Glomerular endothelial cell (primary cell): ENCODE data around the gene PPFIA2. TPM values are rescaled to one million over a fixed set of nuclear protein-coding genes. Genes with fewer than 3 reads are reported as not detected.

ENCODE experiments used
- DNase-seq: peaks from one replicate; pipeline ENCODE4 v3.0.0-alpha.2; 2011; ENCODE audit warnings: low read depth, low spot score; ENCODE audit errors: extremely low read depth
- total RNA-seq: library from RNA; depleted of rRNA; stranded (reverse); fragments of >200 nt; gene quantifications from 2 replicates; pipeline ENCODE4 v1.2.3, GENCODE V29; 2015

The PPFIA2 gene
- total RNA-seq, result not detected in 2 replicates

DNA sequence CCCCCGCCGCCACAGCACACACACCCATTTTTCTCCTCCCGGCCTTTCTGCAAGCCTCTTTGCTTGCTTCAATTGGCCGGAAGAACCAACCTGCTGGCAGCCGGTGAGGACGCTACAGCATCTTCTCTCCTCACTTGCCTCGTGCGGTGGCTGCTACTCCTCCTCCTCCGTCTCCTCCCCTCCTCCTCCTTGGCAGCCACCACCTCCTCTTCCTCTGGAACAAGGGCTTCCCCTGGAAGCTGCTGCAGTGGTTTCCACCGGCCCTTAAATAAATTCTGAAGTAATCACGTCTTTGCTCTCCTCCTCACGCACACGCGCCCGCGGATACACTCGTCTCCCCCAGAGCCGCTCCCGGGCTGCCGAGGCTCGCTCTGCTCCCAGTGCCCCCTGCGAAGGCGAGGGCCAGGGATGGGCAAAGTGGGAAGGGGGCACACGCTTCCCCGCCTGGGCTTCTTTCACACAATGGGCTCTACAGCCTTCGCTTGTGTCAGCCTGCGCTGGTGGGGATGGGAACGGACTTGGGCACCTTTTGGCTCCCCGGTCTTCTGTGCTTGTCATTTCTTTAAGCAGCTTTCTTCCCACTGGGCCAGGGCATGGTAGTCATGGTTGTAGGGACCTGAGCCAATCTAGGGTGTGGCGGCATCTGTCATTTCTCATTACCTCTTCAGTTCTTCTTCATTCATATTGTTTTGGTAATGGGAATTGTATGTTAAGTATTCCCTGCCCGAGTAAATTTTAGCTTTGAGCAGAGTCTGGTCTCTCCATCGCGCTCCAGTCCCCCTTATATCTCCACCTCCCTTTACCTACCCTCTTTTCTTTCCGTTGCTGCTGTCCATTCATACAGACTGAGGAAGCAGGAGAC is at the start of gene PPFIA2:
PPFIA2 (minus strand) TSS at position 161 of the 862 bp plus-strand sequence.
- DNase-seq, result no peak

DNA sequence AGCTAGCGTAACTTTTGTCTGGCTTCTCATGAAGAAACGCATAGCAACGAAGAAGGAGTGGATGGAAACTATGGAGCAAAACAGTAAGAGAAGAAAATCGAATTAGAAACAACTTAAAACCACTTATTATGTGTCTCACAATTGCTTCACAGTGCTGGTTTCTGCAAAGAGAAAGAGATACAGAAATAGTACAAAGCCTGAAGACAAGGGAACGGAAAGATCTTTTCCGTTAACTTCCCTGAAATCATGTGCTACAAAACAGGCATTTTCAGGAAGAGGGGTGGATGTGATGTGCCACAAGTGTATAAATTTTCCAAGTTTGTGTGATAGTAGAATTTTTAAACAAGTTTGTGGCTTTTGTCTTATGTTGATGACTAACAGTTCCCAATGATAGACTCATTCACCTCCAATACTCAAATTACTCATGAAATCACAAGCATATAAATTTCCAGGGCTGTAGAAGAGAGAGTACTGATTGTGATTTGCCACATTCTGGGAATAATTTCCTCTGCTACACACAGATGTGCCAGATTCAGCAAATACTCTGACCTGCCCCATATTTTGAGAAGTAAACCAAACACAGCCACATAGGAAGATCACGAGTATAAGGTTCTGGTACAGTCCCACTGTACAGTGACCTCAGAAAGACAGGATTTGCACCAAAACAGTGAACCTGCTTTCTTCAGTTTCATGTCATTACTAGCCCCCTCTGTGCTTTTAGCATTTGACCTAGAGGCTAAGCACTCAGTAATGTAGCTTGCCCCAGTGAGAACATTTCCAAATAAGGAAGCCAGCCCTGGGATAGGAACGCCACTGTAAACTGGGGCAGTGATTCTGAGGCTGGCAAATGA is 41.4 kb upstream of the PPFIA2 start:
- DNase-seq, result no peak

DNA sequence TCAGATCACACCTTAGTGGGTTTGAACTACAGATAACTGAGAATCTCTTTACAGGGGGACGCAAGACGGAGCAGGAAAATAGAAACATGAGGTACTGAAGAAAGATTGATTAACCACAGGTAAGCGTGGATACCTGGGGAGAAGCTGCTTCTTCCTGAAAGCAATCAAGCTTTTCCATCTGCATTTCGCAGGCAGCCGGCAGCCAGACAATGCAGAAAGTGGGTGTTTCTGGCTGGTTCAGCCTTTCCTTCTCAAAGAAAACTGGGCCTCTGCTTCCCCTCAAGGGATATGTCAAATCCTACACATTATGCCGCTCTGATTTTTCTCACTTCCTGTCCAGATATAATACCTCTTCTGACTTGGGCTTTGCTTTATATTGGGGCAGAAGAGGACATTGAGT is 39.1 kb upstream of the PPFIA2 start:
- DNase-seq, result no peak

DNA sequence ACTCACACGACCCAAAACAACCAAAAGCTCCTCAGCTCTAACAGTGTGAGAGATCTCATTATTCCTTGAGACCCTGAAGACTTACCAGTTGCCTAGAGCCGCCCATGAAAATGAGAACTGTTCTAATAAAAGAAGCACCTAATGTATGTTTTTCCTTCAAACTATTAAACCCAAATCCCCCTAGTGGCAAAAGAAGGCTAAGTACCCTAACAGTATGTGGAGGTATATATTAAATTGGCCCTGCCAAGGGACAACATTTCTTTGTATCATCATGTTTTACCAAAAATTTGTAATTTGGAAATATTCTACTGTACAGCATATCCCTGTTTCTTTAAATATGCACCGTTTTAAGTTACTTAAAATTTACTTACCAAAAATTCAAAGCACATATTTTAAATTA is 38.0 kb upstream of the PPFIA2 start:
- DNase-seq, result no peak

DNA sequence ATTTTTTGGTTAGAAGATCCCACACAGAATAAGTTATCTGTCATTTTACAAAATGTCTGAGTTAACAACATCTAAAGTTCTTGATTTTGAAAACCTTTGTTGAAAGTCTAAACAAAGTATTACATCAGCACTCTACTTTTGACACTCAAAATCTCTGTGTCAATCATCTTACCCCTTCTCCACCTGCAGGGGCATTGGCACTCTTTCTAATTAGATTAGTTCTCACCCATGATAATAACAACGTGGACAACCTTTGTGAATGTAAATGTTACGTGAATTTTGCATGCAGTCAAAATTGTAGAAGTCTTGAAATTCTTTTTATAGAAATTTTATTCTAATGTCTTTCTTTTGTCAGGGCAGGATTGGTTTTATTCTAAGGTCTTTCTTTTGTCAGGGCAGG is 33.5 kb upstream of the PPFIA2 start:
- DNase-seq, result no peak

DNA sequence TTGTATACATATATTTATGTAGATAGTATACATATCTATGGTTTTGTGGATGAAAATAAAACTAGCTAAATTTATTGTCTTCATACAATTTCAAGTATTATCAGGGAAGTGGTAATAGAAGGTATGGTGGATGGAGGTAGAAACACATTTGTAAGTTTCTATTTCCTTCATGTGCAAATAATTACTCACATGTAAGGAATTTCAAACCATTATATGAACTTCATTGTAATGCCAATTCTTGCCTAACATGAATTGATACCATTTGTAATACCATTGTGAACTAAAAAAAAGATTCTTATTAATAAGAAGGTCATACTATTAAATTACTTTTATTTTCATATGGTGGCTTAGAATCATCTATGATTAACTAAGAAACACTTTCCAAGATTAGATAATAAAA is 20.1 kb upstream of the PPFIA2 start:
- no peak for DNase-seq

DNA sequence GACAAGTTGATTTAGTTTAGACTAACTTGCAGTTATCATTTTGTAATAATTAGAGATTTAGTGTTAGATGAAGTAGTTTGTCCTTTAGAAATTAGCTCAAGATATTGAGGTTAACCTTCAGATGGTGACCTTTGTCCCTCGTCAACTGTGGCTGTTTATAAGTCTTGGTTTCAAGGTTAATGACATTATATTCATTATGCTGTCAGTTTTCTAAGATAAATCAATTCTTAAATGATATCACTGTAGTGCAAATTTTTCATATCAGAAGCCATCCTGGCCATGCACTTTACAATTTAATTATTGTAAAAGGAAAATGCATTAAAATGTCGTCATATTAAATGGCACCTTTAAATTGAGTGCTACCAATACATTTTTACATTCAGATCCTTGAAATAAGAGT is 19.6 kb upstream of the PPFIA2 start:
- no peak for DNase-seq

DNA sequence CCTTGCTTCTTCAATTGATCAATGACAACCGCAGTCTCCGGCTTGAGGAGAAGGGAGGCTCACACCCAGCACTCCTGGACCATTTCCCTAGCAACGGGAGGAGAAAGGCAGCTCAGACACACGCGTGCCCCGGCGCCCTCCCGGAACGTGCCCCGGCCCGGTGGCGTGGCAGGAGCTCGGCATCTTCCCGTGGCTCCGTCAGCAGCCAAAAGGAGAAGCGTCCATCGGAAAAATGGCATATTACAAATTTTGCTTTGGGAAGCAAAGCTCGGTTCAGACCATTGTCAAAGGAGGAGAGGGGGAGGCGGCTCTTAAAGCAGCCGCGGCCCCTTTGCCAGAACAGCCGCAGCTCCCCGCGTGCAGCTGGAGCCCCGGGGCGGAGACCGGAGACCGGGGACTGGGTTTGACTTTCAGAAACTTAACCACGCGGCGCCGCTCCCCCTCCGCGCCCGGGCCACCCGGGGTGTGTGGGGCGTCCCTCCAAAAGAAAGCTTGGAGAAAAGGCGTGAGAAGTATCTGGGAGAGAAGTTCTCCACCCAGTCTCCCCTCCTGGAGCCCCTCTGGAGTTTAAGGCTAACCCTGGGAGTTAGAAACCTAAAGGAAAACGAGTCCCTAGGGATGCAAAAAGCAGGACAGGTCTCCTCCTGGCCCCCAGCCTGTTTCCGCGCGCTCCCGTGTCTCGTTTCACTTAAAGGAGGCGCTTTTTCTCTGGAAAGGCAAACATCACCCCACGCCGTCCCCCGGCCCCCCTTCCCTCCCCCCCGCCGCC is 545 bp downstream of the PPFIA2 start:
- DNase-seq, result no peak

DNA sequence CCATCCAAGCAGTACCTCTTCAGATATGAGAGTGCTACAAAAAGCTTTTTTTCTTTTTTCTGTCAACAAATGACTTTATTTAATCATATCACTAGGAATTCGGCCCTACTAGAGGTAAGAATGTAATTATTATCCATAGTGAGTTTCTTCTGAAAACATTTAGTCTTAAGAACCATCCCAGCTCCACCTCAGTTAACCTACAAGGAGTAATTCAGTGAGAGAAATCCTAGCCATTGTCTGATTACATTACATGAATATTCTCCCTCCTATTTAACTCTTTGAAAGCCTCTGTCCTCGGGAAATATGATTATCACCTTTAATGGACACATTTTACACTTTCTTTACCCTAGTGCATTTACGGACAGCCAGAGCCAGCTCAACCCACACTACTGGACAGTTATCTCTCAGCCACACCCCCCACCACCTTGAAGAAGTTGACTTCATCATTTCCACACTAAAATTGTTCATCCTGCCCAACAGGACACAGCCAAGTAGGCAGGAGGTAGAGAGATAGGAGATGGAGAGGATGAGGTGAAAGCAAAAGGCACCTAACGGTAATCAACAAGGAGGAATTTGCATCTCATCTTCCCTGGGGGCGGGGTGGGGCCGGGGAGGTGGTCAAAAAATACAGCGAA is 1.3 kb downstream of the PPFIA2 start:
- no peak for DNase-seq

DNA sequence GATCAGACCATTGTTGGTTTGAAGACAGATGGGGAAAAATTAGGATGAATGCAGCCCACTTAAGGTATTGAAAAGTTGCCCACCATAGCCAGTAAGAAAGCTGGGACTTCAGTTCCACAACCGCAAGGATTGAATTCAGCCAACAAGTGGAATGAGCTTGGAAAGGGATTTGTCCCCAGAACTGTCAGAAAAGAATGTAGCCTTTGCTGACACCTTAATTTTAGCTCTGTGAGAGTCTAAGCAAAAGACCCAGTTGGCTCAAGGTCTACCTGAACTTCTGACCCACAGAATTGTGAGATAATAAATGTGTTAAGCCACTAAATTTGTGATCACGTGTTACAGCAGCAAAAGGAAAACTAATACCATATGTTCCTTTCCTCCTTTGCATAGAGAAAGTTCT is 29.4 kb downstream of the PPFIA2 start:
- no peak for DNase-seq

DNA sequence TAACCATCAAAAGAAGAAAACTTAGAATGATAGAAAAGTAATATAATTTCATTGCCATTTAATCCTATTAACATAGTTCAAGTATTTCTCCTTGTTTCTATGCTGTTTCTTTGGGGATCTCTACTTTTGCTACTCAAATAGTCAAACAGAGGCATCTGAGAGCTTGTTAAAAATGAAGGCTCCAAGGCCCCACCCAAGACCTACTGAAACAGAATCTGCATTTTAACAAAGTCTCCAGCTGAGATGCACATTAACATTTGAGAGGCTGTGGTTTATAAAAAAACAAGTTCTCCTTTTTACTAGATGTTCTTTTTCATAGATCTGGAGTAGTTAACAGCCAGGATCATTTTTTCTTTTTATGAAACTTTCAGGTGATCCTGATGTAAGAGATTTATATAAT is 31.8 kb downstream of the PPFIA2 start:
- no peak for DNase-seq

DNA sequence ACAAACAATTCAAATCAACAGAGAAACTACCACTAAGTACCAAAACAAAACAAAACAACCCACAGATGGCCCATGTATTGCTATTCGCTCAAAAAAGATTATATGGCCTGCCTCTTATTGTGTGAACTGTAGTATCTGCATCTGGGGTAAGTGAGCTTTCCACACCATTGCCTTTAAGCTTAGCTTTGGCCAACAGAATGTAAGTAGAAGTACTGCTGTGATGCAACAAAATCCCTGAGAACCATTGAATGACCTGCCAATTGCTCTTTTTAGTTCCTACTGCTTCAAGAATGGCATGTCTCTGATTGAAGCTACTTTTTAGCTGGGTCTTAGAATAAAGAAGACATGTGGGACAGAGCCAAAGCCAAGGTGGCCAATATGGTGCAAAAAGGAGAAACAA is 32.5 kb downstream of the PPFIA2 start:
- no peak for DNase-seq

DNA sequence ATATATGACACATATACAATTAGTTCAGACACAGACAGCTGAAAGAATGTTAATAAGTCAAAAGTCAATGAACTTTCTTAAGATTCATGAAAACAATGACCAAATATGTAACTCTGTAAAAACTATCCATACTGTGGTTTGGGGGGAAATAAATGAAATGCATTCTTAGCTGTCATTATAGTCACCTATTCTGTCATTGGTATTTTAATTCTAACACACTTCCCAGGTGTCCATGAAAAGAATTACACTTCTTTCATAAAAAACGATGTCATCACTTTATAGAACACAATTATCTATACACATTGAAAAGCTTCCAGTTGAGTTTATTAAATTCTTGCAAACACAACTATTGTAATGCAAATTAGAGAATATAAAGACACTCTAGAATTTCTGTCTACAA is 35.8 kb downstream of the PPFIA2 start:
- DNase-seq, result no peak

DNA sequence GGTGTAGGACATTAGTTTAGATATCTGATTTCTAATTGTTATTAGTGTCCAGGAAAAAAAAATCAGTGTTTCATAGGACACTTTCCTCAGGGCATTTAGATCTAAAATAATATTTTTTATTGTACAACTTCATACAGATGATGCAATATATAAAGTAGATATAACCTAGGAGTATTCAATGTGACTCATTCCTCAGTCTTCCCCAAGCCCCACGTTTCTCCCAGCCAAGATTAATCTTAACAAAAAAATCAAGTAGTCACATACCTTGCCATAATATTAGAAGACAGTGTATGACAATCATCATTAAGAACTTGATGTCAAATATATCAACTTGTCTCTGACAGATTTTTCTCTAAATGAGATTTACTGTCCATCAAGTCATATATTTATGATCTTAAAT is 37.1 kb downstream of the PPFIA2 start:
- DNase-seq, result no peak

DNA sequence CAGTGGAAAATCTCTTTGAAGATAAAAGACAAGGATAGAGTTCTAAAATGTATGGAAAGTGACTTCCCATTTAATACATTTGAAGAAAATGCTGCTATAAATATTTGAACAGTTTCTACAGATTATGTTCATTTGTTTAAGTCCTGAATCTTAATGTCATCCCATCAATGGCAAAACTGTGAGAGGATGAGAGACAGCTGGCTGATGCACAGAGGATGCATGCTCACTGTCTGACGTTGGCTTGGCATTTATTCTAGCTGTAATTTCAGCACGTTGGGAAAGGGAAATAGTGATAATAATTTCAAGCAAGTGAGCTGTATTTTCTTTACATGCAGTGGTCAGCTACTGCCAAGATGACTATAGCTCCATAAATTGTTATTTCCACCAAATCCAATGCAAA is 40.5 kb downstream of the PPFIA2 start:
- DNase-seq, result no peak

DNA sequence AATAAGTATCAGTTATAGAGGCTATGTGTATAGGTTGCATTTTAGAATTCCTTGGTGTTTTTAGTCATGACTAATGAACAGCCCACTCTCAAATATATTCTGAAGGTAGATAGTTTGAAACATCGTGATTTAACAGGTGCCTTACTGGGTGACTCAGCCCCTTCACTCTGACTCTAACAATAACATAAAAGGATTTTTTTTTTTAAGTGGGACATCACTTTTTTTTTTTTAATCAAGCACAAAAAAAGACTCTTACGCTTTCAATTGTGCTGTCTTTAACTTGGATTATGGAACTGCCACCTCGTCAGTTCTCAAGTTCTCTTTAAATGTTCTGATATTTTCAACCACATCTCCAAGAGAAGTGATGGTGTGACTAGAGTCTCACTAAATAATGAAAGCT is 46.6 kb downstream of the PPFIA2 start:
- DNase-seq, result no peak

DNA sequence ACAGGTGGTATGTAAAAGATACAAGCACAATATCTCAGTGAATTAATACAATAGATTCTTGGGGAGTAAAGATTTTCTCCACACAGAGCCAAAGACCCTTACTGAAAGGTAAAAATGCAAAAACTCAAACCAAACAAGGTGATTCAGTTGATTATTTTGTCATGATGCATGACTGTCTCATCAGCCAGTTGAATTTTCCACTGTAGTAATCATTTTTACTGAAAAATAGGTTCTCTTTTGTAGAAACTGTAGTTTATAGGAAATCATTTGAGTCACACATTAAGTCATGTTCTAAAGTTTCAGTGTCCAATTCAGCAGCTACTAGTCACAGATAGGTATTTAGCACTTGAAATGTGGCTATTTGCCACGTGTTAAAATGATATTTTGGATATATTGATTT is 53.6 kb downstream of the PPFIA2 start:
- DNase-seq, result no peak

DNA sequence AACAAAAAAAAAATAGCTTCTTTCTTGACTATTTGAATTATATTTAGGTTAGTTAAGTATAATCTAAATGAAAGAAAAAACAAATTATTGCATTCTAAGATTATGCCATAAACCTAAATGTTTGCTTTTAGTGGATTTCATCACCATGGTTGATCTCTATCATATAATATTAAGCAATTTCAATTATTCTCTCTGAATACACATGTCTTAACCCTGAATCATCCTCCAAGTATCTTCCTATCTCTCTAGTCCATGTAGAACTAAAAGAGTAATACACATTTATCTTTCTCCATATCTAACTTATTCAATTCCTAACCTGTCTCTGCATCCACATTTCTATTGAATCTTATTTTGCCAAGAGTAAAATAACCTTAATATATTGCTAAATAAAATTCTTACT is 59.6 kb downstream of the PPFIA2 start:
- no peak for DNase-seq

DNA sequence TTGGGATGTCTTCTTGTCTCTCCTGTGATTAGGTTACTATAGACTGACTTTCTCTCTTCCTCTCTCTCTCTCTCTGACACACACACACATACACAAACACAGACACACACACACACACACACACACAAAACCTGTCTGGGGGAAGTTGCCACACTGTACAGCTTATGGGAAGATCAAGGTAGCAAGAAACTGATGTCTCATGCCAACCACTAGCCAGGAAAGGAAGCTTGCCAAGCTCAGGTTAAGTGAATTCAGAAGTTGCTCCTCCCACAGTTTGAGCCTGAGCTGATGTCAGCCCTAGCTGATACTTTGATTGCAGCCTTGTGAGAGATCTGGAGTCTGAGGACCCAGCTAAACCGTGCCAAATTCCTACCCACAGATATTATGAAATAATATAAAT is 67.1 kb downstream of the PPFIA2 start:
- DNase-seq, result no peak

DNA sequence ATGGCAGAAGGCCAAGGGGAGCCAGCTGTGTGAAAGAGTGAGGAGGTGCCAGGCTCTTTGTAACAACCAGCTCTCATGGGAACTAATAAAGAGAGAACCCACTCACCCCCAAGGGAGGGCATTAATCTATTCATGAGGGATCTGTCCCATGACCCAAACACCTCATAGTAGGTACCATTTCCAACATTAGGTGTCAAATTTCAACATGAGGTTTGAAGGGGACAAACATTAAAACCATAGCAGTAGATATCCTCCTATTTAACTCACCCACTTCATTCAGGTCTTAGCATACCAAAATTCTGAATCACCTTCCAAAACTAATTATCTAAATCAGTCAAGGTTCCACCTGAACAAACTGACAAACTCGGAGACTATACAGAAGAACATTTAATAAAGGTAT is 75.3 kb downstream of the PPFIA2 start:
- no peak for DNase-seq

DNA sequence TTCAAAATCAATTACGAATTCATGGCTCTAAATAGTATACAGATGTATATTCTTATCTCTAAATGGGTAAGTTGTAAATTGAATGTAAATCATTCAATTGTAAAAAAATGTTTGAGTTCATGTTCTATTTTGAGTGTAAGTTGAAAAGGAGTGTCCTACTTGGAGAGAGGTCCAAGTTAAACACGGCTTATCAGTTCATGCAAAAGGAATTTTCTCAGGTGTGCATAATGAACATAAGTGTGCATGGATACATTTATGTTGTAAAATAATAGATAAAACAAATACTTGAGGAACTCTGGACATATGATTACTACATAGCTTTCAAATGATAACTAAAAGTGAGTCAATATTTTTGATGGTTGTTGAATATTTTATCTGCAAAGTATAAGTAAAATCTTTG is 79.5 kb downstream of the PPFIA2 start:
- no peak for DNase-seq
